NCI-H2107 treated with DMSO at 0.1 percent for 48 hours (cell line): ENCODE results near the gene HSPA4.

Experiments
- DNase-seq: peaks from one replicate; lab custom pipeline; 2025; ENCODE audit not compliant: unreplicated experiment; lab: John Stamatoyannopoulos, UW

The HSPA4 gene

DNA sequence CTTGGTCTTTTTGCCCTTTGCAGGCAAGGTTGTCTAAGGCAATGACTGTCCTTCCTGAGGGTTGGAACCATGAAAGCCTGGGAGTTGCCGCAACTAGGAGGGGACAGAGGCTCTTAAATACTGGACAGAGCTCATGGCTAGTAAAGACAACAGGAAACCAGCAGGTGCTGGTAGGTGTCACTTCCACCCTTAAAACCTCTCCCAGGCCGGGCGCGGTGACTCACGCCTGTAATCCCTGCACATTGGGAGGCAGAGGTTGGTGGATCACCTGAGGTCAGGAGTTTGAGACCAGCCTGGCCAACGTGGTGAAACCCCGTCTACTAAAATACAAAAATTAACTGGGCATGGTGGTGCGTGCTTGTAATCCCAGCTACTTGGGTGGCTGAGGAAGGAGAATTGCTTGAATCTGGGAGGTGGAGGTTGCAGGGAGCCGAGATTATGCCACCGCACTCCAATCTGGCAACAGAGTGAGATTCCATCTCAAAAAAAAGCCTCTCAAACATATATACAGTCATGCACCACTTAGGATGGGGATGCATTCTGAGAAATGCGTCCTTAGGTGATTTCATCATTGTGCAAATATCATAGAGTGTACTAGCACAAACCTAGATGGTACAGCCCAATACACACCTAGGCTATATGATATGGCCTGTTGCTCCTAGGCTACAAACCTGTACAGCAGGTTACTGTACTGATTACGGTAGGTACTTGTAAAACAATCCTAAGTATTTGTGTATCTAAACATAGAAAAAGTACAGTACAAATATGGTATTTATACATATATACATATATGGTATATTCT lies 102.7 kb downstream of the HSPA4 start:
- DNase-seq: no peak

DNA sequence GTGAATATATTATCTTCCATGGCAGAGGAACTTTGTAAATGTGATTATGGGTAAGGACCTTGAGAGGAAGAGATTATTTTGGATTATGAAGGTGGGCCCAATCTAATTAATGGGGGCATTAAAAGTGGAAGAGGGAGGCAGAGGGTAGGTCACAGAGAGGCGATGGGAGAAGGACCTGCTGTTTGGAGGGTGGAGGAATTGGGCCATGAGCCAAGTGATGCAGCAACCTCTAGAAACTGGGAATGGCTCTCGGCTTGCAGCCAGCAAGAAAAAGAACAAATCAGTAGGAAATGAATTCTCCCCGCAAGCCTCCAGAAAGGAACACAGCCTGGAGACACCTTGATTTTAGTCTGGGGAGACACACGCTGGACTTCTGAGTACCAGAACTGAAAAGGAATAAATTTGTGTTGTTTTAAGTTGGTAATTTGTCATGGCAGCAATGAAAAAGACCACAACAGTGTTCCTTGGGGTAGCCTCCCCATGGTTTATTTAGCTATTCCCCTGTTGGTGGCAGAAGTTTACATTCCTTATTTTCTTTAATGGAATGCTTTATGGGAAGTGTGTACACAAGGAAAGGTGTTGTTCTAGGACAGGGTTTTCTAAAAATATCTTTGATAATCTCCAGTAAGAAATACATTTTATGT lies 103.6 kb downstream of the HSPA4 start:
- DNase-seq: no peak
